ENCODE data around the gene PIK3AP1.

GRCh38 chr10:96584035-96584434, 136.3 kb downstream of the PIK3AP1 start:
- TF ChIP-seq POLR2A (IDR thresholded peaks at IDR 0.05) (no peak), POLR2AphosphoS5 (IDR thresholded peaks at IDR 0.05) (no peak)
- TF ChIP-seq, protein P1, sequence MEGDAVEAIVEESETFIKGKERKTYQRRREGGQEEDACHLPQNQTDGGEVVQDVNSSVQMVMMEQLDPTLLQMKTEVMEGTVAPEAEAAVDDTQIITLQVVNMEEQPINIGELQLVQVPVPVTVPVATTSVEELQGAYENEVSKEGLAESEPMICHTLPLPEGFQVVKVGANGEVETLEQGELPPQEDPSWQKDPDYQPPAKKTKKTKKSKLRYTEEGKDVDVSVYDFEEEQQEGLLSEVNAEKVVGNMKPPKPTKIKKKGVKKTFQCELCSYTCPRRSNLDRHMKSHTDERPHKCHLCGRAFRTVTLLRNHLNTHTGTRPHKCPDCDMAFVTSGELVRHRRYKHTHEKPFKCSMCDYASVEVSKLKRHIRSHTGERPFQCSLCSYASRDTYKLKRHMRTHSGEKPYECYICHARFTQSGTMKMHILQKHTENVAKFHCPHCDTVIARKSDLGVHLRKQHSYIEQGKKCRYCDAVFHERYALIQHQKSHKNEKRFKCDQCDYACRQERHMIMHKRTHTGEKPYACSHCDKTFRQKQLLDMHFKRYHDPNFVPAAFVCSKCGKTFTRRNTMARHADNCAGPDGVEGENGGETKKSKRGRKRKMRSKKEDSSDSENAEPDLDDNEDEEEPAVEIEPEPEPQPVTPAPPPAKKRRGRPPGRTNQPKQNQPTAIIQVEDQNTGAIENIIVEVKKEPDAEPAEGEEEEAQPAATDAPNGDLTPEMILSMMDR (IDR thresholded peaks at IDR 0.05), result no peak
